ENCODE data around the gene PLXDC2.

Gene PLXDC2

GRCh38 chr10:19915816-19916215 is 99.6 kb downstream of the PLXDC2 start:
- no peak for DNase-seq

DNA sequence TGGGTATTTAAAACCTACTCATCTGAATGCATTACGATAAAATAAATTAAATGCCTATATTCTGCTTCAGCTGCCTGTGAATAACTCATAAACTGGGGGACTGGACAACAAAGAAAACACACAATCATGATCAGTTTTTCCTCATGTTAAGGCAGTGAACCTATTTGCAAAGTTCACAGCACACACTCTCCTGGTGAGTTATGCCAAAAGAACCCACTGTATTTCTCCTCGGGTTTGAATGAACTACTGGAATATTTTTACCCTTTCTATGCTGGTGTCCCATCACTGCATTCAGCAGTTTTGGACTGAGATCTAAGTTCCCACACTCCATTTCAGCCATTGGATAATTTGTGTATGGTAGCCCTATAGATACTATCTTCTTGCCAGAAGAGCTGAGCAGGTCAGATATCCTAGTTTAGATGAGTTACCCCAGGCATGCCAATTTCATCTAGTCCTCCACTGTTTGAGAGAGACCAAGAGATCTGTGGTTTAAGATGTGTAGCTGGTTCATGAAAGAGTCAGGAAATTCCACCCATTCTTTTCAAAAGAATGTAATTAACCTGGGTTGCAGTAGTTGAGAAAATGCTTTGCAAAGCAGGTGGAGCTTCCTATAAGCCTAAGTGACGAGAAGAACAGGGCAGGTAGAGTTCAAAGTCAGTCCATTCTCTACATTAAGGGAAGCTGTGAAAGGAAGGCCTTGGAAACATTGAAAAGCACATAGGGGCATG is 101.7 kb downstream of the PLXDC2 start:
- DNase-seq = no peak

- no peak for DNase-seq
Observed at GRCh38 chr10:19918794-19919193, 102.6 kb downstream of the PLXDC2 start.

DNA sequence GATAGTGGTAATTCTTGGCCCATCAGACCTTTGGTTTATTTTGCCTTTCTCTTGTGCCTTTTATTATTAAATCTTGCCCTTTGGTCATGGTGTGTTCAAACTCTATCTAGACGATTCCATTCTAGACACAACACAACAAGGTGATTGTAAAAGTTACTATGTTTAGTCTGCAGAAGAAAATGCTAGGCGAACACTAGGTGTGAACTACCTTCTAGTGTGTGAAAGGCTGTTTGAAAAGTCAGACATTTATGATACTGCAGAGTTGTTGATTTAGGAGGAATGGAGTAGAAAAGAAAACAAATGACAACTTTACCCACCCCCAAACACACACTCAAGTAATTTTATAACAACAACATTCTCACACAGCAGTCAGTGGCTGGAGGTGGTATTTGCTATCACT is 103.4 kb downstream of the PLXDC2 start:
- DNase-seq = no peak

GRCh38 chr10:19920075-19920726 is 104.0 kb downstream of the PLXDC2 start:
- no peak for DNase-seq

GRCh38 chr10:19921300-19922140 is 105.3 kb downstream of the PLXDC2 start:
- no peak for DNase-seq

GRCh38 chr10:19922236-19922963 is 106.2 kb downstream of the PLXDC2 start:
- DNase-seq = no peak

- no peak for DNase-seq
Observed at GRCh38 chr10:19925064-19925463, 108.8 kb downstream of the PLXDC2 start.

DNA sequence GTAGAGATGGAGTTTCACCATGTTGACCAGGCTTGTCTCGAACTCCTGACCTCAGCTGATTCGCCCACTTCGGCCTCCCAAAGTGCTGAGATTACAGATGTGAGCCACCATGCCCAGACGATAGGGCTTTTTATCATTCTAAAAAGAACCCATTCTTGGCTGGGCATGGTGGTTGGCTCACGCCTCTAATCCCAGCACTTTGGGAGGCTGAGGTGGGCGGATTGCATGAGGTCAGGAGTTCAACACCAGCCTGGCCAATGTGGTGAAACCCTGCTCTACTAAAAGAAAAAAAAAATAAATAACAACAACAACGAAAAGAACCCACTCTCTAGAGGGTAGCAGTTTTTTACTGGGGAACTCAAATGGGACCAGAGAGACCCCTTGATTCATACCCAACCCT is 112.7 kb downstream of the PLXDC2 start:
- no peak for DNase-seq

GRCh38 chr10:19929506-19930140 is 113.4 kb downstream of the PLXDC2 start:
- no peak for DNase-seq

DNA sequence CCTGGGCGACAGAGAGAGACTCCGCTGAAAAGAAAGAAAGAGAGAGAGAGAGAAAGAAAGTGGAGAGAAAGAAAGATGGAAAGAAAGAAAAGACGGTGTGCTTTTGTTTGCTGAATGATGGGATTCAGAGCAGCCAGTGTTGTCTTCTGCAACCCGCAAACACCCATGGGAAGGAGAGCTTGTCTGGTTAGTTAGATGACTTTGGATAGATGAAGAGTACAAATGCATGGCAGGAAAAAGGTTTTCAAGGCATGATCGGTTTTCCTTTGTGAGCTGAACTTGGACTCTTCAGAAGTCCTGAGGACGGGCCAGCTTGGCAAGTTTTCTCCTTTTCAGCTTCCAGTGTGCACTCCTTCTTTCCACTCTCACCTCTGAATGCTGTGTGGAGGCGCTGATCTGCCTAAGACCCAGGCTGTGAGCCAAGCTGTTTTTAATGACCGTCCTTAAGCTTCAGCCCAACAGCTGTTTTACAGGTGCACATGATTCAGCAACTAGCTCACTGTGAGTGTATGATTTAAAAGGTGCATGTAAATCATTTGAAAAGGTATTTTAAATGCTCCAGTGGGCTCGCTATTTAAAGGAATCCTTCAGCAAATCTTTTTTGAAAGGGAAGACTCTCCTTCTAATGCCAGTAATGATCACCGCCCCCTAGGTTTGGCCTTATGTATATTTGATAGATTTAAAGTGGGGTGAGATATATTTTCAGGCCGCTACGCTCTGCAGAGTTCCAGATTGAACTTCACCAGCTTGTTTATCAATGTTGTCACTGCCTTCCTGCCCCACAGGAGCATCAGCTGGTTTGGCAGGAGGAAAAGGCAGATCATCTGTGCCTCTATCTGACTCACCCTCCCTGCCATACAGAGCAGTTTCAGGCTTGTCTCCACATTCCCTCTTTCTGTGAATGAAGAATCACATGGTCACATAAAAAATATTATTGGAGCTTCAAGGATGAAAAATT is 115.0 kb downstream of the PLXDC2 start:
- DNase-seq = no peak

DNA sequence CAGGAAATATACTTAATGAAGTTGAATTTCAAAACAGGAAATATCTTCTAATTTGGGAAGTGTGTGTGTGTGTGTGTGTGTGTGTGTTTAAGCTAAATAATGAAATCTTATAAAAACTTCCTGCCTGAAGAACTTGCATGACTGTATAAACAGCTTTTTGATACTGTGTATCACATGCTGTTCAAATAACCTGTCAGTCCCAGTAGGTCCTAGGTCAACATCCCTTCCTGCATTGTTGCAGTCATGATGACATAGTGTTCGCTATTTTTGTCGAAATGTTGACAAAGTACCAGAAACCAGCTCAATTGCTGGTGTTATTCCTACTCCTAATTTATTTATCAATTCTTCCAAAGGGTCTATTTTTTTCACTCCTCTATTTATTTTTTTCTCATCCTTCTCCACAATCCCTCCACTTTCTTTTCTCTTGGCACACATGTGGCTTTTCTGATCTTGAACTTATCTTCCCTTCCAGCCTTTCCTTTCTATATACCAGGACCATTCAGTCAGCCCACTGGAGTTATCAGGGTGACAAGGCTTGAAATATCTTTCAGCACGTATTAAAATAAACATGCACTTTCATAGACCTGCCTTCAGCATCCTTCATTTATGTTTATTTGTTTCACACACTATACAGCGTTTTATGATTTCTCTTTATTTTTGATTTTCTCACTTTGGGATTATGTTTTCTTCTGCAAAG is 115.8 kb downstream of the PLXDC2 start:
- no peak for DNase-seq

DNA sequence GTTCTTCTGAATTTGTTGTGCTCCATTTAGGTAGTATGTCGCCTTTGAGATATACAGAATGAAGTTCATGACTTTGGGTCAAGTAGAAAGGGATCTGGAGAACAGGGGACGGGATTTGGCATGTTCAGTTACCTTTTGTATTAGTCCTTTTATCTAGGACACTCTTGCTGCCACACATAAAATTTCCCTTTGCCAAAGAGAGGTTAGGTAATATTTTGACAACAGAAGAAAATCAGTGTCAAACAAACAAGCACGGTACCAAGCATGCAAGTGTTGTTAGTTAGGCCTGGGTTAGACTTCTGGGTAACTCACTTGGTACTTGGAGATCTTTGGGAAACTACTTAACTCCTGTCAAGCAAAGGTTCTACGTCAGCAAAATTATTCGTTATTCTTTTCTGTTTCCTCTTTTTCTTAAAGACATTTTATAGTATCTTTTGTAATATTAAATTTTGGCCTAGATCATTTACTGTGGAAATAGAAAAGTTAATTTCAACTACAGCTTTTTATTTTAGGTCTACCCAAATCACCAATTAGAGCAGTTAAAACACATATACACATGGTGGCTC is 116.7 kb downstream of the PLXDC2 start:
- no peak for DNase-seq

DNA sequence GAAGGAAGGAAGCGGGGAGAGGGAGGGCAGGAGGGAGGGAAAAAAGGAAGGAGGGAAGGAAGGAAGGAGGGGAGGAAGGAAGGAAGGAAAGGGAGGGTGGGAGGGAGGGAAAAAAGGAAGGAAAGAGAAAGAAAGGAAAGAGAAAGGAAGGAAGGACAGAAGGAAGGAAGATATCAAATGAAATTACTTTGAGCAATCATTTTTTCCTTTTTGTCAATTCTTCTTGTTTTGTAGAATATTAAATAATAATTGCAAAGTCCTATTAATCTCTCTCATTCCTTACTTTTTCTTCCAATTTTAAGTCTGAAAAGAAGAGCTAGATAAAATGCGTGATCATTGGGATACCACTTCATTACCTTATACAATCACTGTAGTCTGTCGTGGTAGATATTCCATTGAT is 117.5 kb downstream of the PLXDC2 start:
- no peak for DNase-seq

- DNase-seq = no peak
Observed at GRCh38 chr10:19935176-19935575, 118.9 kb downstream of the PLXDC2 start.

DNA sequence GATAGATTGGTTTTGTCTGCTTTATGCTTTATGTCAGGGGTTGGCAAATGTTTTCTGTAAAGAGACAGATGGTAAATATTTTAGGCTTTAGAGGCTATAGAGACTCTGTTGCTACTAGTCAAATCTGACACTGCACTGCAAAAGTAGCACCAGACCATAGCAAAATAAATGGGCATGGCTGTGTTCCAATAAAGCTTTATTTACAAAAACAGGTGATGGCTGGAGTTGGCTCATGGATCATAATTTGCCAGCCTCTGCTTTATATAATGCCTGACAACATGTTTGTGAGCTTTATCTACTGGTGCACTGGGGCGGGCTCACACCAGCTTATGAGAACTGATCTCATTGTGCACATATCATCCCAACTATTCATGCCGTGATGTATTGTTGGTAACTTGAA is 120.1 kb downstream of the PLXDC2 start:
- DNase-seq = no peak

GRCh38 chr10:19937989-19938388 is 121.8 kb downstream of the PLXDC2 start:
- no peak for DNase-seq

- no peak for DNase-seq
Observed at GRCh38 chr10:19941206-19941880, 125.1 kb downstream of the PLXDC2 start.

GRCh38 chr10:19944911-19945663 is 128.9 kb downstream of the PLXDC2 start:
- DNase-seq = no peak

Data from NCI-H2107 (cell line).